IMR-90 (cell line): ENCODE measurements around the gene HSH2D. TPM values are rescaled to one million over a fixed set of nuclear protein-coding genes. Genes with fewer than 3 reads are reported as not detected.

ENCODE experiments used
- ATAC-seq: fragments of 200-7000 bp; cut with Tn5 transposase; 2 replicates; pipeline ENCODE4 v1.9.1; 2020; ENCODE audit warnings: low read depth, mild to moderate bottlenecking, moderate library complexity
- BruUV-seq: library from RNA; stranded (reverse); fragments of 400-500 nt; replicated peaks from 2 replicates; lab custom pipeline; 2021; lab: Mats Ljungman, UMichigan
- CTCF ChIA-PET: fragments of 300-600 bp; formaldehyde crosslinking; extraction: SDS; loops from one replicate; lab custom pipeline; 2021; ENCODE audit warnings: antibody characterized with exemption; lab: Yijun Ruan, JAX
- POLR2A ChIA-PET: fragments of 300-600 bp; sonication (Branson Sonifier 250); formaldehyde crosslinking; loops from one replicate; lab custom pipeline; 2022; ENCODE audit warnings: antibody characterized with exemption; ENCODE audit not compliant: unreplicated experiment; lab: Charles Lee
- DNase-seq: peaks from one replicate; pipeline ENCODE4 v3.0.0; 2013
- H2AFZ ChIP-seq: replicated peaks from 2 replicates; pipeline ENCODE3; 2013; ENCODE audit warnings: low read length, mild to moderate bottlenecking; ENCODE audit not compliant: poor library complexity
- H2AK5ac ChIP-seq: 2 replicates; pipeline ENCODE4 v1.6.1; 2013; ENCODE audit warnings: low read depth, low read length, inconsistent platforms
- H2AK9ac ChIP-seq: replicated peaks from 2 replicates; pipeline ENCODE3; 2013; ENCODE audit warnings: mild to moderate bottlenecking, low read depth, low read length, moderate library complexity; ENCODE audit not compliant: poor library complexity
- H2BK120ac ChIP-seq: 2 replicates; pipeline ENCODE4 v1.6.1; 2013; ENCODE audit warnings: low read depth, low read length, inconsistent platforms
- H2BK15ac ChIP-seq: 3 replicates; pipeline ENCODE4 v1.6.1; 2013; ENCODE audit warnings: low read depth, low read length, inconsistent platforms
- H2BK20ac ChIP-seq: 2 replicates; pipeline ENCODE4 v1.6.1; 2013; ENCODE audit warnings: low read depth, mild to moderate bottlenecking, inconsistent platforms, low read length, moderate library complexity
- H2BK5ac ChIP-seq: 2 replicates; pipeline ENCODE4 v1.6.1; 2013; ENCODE audit warnings: mild to moderate bottlenecking, low read depth, low read length, inconsistent platforms; ENCODE audit not compliant: poor library complexity, severe bottlenecking
- H3K14ac ChIP-seq: replicated peaks from 2 replicates; pipeline ENCODE4 v1.6.1; 2013; ENCODE audit warnings: low read depth, low read length, inconsistent platforms
- H3K18ac ChIP-seq: 2 replicates; pipeline ENCODE4 v1.6.1; 2013; ENCODE audit warnings: low read depth, low read length, control low read depth
- H3K23ac ChIP-seq: 2 replicates; pipeline ENCODE4 v1.6.1; 2013; ENCODE audit warnings: low read depth, low read length, inconsistent platforms
- H3K27ac ChIP-seq: 2 replicates; pipeline ENCODE4 v1.5.1; 2013; ENCODE audit warnings: mild to moderate bottlenecking, control low read depth, low read length; ENCODE audit not compliant: insufficient read depth
- H3K27me3 ChIP-seq: 2 replicates; pipeline ENCODE4 v1.6.1; 2013; ENCODE audit warnings: low read length; ENCODE audit not compliant: control insufficient read depth, insufficient read depth
- H3K36me3 ChIP-seq: 2 replicates; pipeline ENCODE4 v1.6.1; 2013; ENCODE audit warnings: low read length, mixed read lengths; ENCODE audit not compliant: control insufficient read depth, insufficient read depth
- H3K4ac ChIP-seq: 2 replicates; pipeline ENCODE4 v1.6.1; 2013; ENCODE audit warnings: low read depth, low read length, inconsistent platforms
- H3K4me1 ChIP-seq: 2 replicates; pipeline ENCODE4 v1.6.1; 2013; ENCODE audit warnings: low read length, mixed read lengths; ENCODE audit not compliant: control insufficient read depth, insufficient read depth
- H3K4me2 ChIP-seq: 2 replicates; pipeline ENCODE4 v1.6.1; 2013; ENCODE audit warnings: low read depth, mild to moderate bottlenecking, control low read depth, low read length, moderate library complexity
- H3K4me3 ChIP-seq: 2 replicates; pipeline ENCODE4 v1.5.1; 2013; ENCODE audit warnings: low read depth, mild to moderate bottlenecking, control low read depth, low read length, moderate library complexity; ENCODE audit not compliant: insufficient read depth
- H3K56ac ChIP-seq: 2 replicates; pipeline ENCODE4 v1.6.1; 2013; ENCODE audit warnings: low read length, inconsistent platforms; ENCODE audit not compliant: insufficient read depth; ENCODE audit errors: extremely low read depth
- H3K79me1 ChIP-seq, 2 experiments: 2 replicates each; pipeline ENCODE4 v1.6.1; 2013; ENCODE audit warnings: low read length in 2 of 2, inconsistent platforms in 1 of 2, low read depth in 1 of 2
- H3K9ac ChIP-seq: 2 replicates; pipeline ENCODE4 v1.6.1; 2013; ENCODE audit warnings: low read depth, low read length, control low read depth
- H3K9me1 ChIP-seq: 2 replicates; pipeline ENCODE4 v1.6.1; 2013; ENCODE audit warnings: low read length, inconsistent platforms; ENCODE audit not compliant: insufficient read depth
- H3K9me3 ChIP-seq: 2 replicates; pipeline ENCODE4 v1.6.1; 2013; ENCODE audit warnings: low read length; ENCODE audit not compliant: control insufficient read depth, insufficient read depth
- H4K20me1 ChIP-seq: 2 replicates; pipeline ENCODE4 v1.6.1; 2013; ENCODE audit warnings: low read length, inconsistent platforms; ENCODE audit not compliant: insufficient read depth
- H4K5ac ChIP-seq: 2 replicates; pipeline ENCODE4 v1.6.1; 2013; ENCODE audit warnings: mild to moderate bottlenecking, low read depth, low read length, control low read depth
- H4K8ac ChIP-seq, 2 experiments: 2 replicates each; pipeline ENCODE4 v1.6.1; 2013; ENCODE audit warnings: low read depth in 2 of 2, low read length in 2 of 2, control low read depth in 1 of 2, inconsistent platforms in 1 of 2
- H4K91ac ChIP-seq: 2 replicates; pipeline ENCODE4 v1.6.1; 2013; ENCODE audit warnings: low read depth, low read length, inconsistent platforms; ENCODE audit not compliant: insufficient read depth
- BHLHE40 ChIP-seq: fragments of 150-350 bp; IDR thresholded peaks from 2 replicates; pipeline ENCODE4 v1.6.1; 2016; ENCODE audit warnings: mild to moderate bottlenecking, low read depth, low read length
- CEBPB ChIP-seq: IDR thresholded peaks from 2 replicates; pipeline ENCODE4 v1.6.1; 2012; ENCODE audit warnings: low read depth, low read length, improper control_type of control experiment
- CHD1 ChIP-seq: IDR thresholded peaks from 2 replicates; pipeline ENCODE4 v1.6.1; 2012; ENCODE audit warnings: low read depth, low read length, improper control_type of control experiment
- CTCF ChIP-seq: conservative IDR thresholded peaks from 2 replicates; pipeline ENCODE4 v1.5.1; 2012; ENCODE audit warnings: mild to moderate bottlenecking, low read depth, low read length, improper control_type of control experiment
- ELK1 ChIP-seq: fragments of 150-350 bp; IDR thresholded peaks from 2 replicates; pipeline ENCODE4 v1.6.1; 2016; ENCODE audit warnings: low read depth, mild to moderate bottlenecking, low read length, moderate library complexity, borderline replicate concordance
- FOS ChIP-seq: fragments of 150-350 bp; IDR thresholded peaks from 2 replicates; pipeline ENCODE4 v1.6.1; 2016; ENCODE audit warnings: low read depth, low read length
- MAFK ChIP-seq: IDR thresholded peaks from 2 replicates; pipeline ENCODE4 v1.6.1; 2012; ENCODE audit warnings: low read depth, low read length, improper control_type of control experiment
- MAZ ChIP-seq: IDR thresholded peaks from 2 replicates; pipeline ENCODE4 v1.6.1; 2012; ENCODE audit warnings: low read depth, mild to moderate bottlenecking, low read length, improper control_type of control experiment, moderate library complexity, borderline replicate concordance
- MXI1 ChIP-seq: IDR thresholded peaks from 2 replicates; pipeline ENCODE4 v1.6.1; 2012; ENCODE audit warnings: low read depth, mild to moderate bottlenecking, low read length, moderate library complexity, borderline replicate concordance
- NFE2L2 ChIP-seq: fragments of 150-350 bp; IDR thresholded peaks from 2 replicates; pipeline ENCODE4 v1.6.1; 2016; ENCODE audit warnings: low read depth, mild to moderate bottlenecking, low read length
- POLR2A ChIP-seq: IDR thresholded peaks from 2 replicates; pipeline ENCODE4 v1.6.1; 2012; ENCODE audit warnings: mild to moderate bottlenecking, low read depth, low read length
- RAD21 ChIP-seq: IDR thresholded peaks from 2 replicates; pipeline ENCODE4 v1.6.1; 2012; ENCODE audit warnings: low read length, improper control_type of control experiment
- RCOR1 ChIP-seq: IDR thresholded peaks from 2 replicates; pipeline ENCODE4 v1.6.1; 2012; ENCODE audit warnings: mild to moderate bottlenecking, low read length, improper control_type of control experiment; ENCODE audit not compliant: insufficient replicate concordance
- SMC3 ChIP-seq: fragments of 150-350 bp; IDR thresholded peaks from 2 replicates; pipeline ENCODE4 v1.6.1; 2016; ENCODE audit warnings: low read depth, mild to moderate bottlenecking, antibody characterized with exemption, low read length, moderate library complexity
- WGBS, 2 experiments: methylation state at CpG; one replicate each; pipeline versions ENCODE4 v1.1.5 to v1.1.7; 2013; ENCODE audit warnings: missing lambda C conversion rate in 2 of 2; ENCODE audit not compliant: insufficient read length in 1 of 2; ENCODE audit errors: extremely low coverage in 2 of 2; 5-methylcytosine and 5-hydroxymethylcytosine counted together
- dilution Hi-C: fragments of 300-500 bp; cut with HindIII; formaldehyde crosslinking; loops from one replicate; pipeline ENCODE4 v1.14.3; 2018; ENCODE audit warnings: low sequenced_read_pairs; ENCODE audit not compliant: unreplicated experiment
- in situ Hi-C: fragments of 300-500 bp; cut with MboI; formaldehyde crosslinking; loops from 3 replicates; pipeline ENCODE4 v1.14.3; 2019; ENCODE audit warnings: low sequenced_read_pairs, inconsistent platforms, mixed read lengths
- intact Hi-C: fragments of 100-400 bp; cut with micrococcal nuclease; formaldehyde crosslinking; loops from 2 replicates; pipeline ENCODE4 v1.10.0; 2022
- polyA plus RNA-seq, 3 experiments: library from polyadenylated mRNA; depleted of rRNA; stranded (reverse); fragments of >200 nt; gene quantifications; 2 replicates each; pipeline ENCODE4 v1.2.3, GENCODE V29; 2012; ENCODE audit warnings: low replicate concordance in 1 of 3
- total RNA-seq: library from RNA; depleted of rRNA; stranded (reverse); fragments of >200 nt; gene quantifications from 2 replicates; pipeline ENCODE4 v1.2.3, GENCODE V29; 2012

Gene HSH2D
- total and polyA plus RNA-seq, 2 of the 4 experiments (the other 2 are of a cell fraction), result not detected

GRCh38 chr19:16116067-16116466 is 27.4 kb upstream of the HSH2D start:
- no peak for DNase-seq
- H2AFZ ChIP-seq, result no peak overlapping the region
- POLR2A ChIA-PET, result no interaction called here

More at GRCh38 chr19:16116067-16116466, 27.4 kb upstream of the HSH2D start:
- Histone ChIP-seq H2BK15ac (no peak overlapping the region), H3K36me3 (peaks cover 26% of the 10 kb centered on the region), H3K23ac (no peak overlapping the region), H3K9me3 (no peaks in the 10 kb centered on the region), H3K4me3 (no peak overlapping the region), H4K91ac (no peak overlapping the region), H3K18ac (no peak overlapping the region), H4K20me1 (peaks cover 29% of the 10 kb centered on the region; the same call in 1 of the 2 replicates), H2AK5ac (no peak overlapping the region), H2AK9ac (no peak overlapping the region), H3K14ac (no peak overlapping the region), H4K5ac (no peak overlapping the region), H3K4me1 (peaks cover 7% of the 10 kb centered on the region), H3K4ac (no peak overlapping the region), H3K4me2 (no peak overlapping the region), H4K8ac (no peak overlapping the region), H3K27me3 (no peaks in the 10 kb centered on the region), H3K56ac (no peak overlapping the region), H2BK20ac (no peak overlapping the region), H3K9ac (no peak overlapping the region), H2BK120ac (no peak overlapping the region), H3K9me1 (peaks cover 16% of the 10 kb centered on the region), H2BK5ac (no peak overlapping the region), H3K27ac (no peak overlapping the region), H3K79me1 (peaks cover 16 to 62% of the 10 kb centered on the region in 2 experiments)
- intact Hi-C loops (no loop called here), in situ Hi-C loops (no loop called here), dilution Hi-C loops (no loop called here)
- CTCF ChIA-PET, result no interaction called here
- no peak for TF ChIP-seq RAD21
- no peak for TF ChIP-seq CEBPB
- TF ChIP-seq FOS, result no peak
- TF ChIP-seq SMC3, result no peak
- no peak for TF ChIP-seq CHD1
- no peak for TF ChIP-seq ELK1
- TF ChIP-seq BHLHE40, result no peak
- no peak for TF ChIP-seq MXI1
- no peak for TF ChIP-seq RCOR1
- no peak for TF ChIP-seq MAFK
- TF ChIP-seq CTCF, result no peak
- TF ChIP-seq POLR2A, result no peak
- TF ChIP-seq MAZ, result no peak
- TF ChIP-seq NFE2L2, result no peak
- WGBS, 2 experiments, result 100% methylated on average over 2 of the region's 4 CpGs; no CpG with 5 or more reads in 1 of the 2 experiments
- no TSS peak for BruUV-seq
- no peak for ATAC-seq
